Effector CD8-positive, alpha-beta T cell (primary cell): ENCODE measurements around the gene ALKBH3.

Source experiments
- DNase-seq: peaks from one replicate; lab custom pipeline; 2025; lab: John Stamatoyannopoulos, UW

The ALKBH3 gene

DNA sequence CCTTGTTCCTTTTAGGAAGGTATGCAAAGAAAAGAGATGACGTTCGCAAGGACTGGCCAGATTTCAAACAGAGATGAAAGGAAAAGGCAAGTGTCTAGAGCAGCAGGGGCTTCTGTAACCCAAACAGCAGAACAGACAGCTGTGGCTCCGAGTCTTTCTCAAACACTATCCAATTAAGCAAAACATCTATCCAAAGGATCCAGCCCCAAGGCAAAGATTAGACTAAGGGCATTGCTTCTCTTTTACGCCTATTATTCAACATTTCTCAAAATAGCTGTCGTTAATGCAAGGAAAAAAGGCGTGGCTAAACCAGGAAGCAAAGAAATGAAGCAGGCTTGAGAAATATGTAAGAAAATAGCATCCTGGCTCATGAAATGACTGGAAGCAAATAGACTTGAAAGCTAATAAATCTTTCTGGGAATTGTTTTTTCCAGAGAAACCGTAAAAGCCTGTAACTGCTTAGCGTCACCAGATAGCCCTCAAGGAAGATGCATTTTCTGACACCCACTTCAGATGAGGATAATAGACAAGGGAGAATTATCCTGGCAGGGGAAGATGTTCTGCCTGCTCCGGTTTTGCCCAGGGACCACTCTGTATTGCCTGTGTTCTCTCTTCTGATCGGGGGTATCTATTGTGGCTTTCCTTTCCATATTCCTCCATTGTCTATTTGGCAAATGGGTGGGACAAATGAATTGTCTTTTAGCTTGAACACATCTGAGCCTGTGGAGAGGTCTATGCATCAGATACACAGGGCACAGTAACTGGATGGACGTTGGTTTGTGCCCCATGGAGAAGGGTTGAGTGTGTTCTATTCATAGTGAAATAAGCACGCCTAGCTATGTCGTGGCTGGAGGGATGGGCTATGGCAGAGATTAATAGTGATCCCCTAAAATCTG lies 82.0 kb downstream of the ALKBH3 start:
- DNase-seq: no peak

DNA sequence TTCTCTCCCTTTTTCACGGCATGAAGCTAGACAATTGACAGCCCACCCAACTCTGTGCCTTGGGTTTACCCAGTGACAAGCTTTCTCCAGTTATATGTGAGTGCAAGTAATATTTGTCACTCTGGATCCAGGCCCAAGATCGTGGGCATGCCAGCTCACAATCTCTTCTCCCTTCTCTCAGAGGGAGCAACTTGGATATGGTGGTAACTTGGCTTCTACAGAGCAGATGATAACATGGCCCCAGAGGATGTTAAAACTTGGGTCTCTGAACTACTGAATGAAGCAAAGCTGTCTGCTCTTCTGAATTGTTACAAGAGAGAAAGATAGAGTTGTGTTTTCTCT lies 82.6 kb downstream of the ALKBH3 start:
- no peak for DNase-seq

DNA sequence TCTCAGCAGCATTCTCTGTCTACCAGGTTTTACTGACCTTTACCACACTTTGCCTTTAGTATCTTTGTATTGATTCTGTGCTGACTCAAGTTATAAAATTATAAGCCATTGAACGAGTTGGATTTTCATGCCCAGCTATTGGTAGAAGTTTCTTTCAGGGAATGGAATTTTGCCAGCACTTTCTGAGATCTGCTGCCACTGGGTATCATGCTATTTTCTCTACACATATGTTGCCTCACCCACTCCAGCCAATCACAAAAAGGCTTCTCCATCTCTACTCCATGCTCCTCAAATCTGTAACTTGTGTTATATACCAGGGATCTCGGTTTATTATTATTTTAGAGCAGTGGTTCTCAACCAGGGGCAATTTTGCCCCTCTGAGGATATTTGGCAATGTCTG lies 87.0 kb downstream of the ALKBH3 start:
- DNase-seq: no peak

DNA sequence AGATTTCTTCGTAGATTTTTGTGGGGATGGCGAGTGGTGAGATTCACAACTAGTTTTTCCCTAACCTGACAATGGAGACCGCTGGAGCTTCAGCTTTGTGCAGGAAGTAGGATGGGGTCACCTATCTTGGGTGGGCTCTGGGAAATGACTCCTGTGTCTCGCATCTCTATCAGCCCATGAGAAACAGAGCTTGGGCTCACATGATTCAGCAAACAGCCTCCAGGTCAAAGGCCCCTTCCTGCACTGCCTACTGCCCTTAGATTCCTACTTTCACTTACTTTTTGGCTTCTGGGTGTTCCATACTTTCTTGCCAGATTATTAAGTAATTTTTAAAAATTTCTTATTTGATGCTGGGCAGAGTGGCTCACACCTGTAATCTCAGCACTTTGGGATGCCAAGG lies 88.1 kb downstream of the ALKBH3 start:
- no peak for DNase-seq

DNA sequence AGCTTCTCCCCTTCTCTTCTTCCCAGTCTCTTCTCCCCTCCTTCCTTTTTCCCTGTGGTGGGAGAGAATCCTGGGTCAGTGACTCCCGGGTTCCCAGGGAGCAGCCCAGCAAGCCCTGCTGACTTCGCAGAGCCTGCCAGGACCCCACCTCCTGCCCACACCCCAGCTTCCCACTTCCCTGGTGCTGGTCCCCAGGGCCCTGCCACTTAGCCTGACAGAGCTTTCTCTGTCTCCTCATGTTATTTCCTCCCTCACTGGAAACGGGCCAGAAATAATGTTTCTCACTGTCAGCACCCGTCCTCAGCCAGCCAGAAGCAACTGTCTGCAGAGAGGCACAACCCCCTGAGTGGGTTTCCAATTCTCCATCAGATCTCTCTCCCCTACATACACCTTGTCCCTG lies 88.9 kb downstream of the ALKBH3 start:
- no peak for DNase-seq
